Stimulated activated naive CD8-positive, alpha-beta T cell treated with anti-CD3 and anti-CD28 coated beads, Interleukin-15, Interleukin-2, amounts not matched to agents 100 ng/mL and 50 ng/mL, for 24 hours (primary cell): ENCODE measurements around the gene CCDC126.
"Not testable (repeated sequence)": the region's sequence is repeated elsewhere in the genome, so short reads cannot be mapped to it uniquely, and the experiment has no call there.

Experiments
- H3K27ac Mint-ChIP-seq: one replicate; pipeline ENCODE4 v1.8.0; 2021; ENCODE audit warnings: mild to moderate bottlenecking, mixed read lengths
- H3K27me3 Mint-ChIP-seq: one replicate; pipeline ENCODE4 v1.8.0; 2021; ENCODE audit warnings: mixed read lengths
- H3K36me3 Mint-ChIP-seq: one replicate; pipeline ENCODE4 v1.8.0; 2021; ENCODE audit warnings: low read depth, mixed read lengths
- H3K4me1 Mint-ChIP-seq: one replicate; pipeline ENCODE4 v1.8.0; 2021; ENCODE audit warnings: low read depth, mixed read lengths
- H3K4me3 Mint-ChIP-seq: one replicate; pipeline ENCODE4 v1.8.0; 2021; ENCODE audit warnings: mild to moderate bottlenecking, mixed read lengths
- H3K9me3 Mint-ChIP-seq: one replicate; pipeline ENCODE4 v1.8.0; 2021; ENCODE audit warnings: mixed read lengths

CCDC126 gene

DNA sequence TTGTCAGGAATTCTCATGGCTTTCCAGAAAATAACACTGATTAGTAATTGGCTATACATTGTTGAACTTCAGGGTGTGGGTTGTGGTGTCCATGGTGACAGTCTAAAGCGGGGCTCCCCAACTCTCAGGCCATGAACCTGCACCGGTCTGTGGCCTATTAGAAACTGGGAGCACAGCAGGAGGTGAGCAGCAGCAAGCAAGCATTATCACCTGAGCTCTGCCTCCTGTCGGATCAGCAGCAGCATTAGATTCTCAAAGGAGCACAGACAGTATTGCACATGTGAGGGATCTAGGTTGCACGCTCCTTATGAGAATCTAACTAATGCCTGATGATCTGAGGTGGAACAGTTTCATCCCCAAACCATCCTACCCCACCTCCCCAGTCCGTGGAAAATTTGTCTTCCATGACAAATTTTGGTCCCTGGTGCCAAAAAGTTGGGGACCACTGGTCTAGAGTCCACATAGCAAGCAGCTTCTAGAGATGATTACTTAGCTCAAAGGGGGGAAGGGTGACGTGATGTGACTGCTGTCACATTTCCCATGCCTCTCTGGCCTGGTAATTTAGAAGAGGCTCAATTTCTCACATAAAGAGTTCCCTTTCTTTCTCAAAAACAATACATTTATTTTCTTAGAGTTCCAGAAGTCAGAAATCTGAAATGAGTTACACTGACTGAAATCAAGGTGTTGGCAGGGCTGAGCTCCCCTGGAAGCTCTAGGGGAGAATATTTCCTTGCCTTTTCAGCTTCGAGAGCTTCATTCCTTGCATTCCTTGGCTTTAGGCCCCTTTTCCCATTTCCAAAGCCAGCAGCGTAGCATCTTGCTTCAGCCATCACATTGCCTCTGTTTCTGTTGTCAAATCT is 65.2 kb downstream of the CCDC126 start:
- Mint-ChIP-seq H3K27ac (no peak overlapping the region), H3K27me3 (no peaks in the 10 kb centered on the region), H3K4me1 (no peaks in the 10 kb centered on the region), H3K36me3 (no peaks in the 10 kb centered on the region), H3K9me3 (peaks cover 8% of the 10 kb centered on the region), H3K4me3 (no peak overlapping the region)

DNA sequence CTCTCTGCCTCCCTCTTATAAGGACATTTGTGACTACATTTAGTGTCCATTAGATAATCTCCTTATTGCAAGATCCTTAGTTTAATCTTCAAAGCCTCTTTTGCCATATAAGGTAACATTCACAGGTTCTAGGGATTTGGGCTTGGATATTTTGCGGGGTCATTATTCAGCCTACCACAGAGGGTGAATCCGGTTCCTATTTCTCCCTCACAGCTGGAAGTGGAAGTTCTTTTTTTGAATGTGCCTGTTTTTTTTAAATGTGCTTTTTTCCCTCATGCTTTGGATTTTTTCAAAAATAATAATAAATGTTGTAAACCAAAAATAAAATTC is 65.8 kb downstream of the CCDC126 start:
- Mint-ChIP-seq H3K27ac (no peak overlapping the region), H3K36me3 (no peaks in the 10 kb centered on the region), H3K4me3 (no peak overlapping the region), H3K4me1 (no peaks in the 10 kb centered on the region), H3K9me3 (peaks cover 8% of the 10 kb centered on the region), H3K27me3 (no peaks in the 10 kb centered on the region)

DNA sequence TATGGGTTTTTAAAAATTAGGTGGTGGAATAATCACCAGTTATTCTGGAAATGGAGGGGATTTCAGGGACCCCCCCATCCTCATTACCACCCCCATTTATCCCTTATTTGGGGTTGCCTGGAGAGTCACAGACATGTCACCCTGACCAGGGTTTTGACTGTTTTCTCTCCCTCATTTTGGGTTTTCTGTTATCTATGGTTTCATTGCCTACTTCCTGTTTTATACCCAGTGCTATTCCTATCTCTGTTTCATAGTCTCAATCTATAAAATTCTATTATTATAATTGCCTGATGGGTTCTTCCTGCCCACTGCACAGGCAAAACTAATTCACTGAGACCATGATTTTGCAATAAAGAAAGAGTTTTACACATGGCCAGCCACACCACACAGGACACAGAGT is 66.9 kb downstream of the CCDC126 start:
- H3K27me3 Mint-ChIP-seq = no peaks in the 10 kb centered on the region
- no peaks in the 10 kb centered on the region for H3K4me1 Mint-ChIP-seq
- H3K36me3 Mint-ChIP-seq = no peaks in the 10 kb centered on the region
- no peak overlapping the region for H3K4me3 Mint-ChIP-seq
- no peak overlapping the region for H3K27ac Mint-ChIP-seq
- H3K9me3 Mint-ChIP-seq = no peaks in the 10 kb centered on the region

DNA sequence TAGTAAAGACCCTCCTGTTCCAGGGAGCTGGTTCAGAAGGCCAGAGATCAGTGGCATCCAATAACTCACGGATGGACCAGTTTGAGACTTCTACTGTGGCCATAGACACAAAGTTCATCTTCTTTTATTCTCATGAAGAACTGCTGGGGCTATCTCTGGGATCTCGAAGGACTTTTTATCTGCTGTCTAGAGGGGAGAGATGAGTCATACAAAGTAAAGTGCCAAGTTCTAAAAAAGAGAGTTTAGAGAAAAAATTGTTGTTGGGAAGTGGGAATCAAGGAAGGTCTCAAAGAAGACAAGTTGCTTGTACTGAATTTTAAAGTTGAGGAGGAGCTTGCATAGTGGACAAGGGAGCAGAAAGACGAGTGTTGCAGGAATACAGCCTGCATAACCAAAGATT is 74.9 kb downstream of the CCDC126 start:
- Mint-ChIP-seq H3K36me3 (no peaks in the 10 kb centered on the region), H3K4me1 (no peaks in the 10 kb centered on the region), H3K27ac (no peak overlapping the region), H3K9me3 (no peaks in the 10 kb centered on the region), H3K27me3 (peaks cover 5% of the 10 kb centered on the region), H3K4me3 (no peak overlapping the region)

DNA sequence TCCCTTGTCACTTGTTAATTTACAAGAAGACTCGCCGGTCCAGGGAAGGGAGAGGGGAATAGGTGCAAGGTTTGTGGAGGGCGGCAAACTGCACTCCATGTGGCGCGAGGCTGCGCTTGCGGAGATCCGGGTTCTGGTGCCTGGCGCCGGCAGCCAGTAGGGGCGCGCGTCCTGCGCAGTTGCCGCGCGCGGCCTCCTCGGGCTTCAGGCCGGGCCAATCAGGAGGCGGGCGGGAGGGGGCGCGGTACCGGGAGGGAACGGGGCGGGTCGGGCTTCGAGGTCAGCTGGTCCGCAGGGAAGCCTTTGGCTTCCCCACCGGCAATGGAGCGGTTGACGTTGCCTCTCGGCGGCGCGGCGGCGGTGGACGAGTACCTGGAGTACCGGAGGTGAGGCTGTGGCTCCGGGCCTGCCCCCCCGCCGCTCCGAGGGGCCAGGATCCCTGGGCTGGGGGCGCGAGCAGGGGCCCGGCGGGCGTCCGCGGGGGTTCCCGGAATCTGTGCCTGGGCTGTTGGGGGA is 82.8 kb downstream of the CCDC126 start, which contains the start of gene FAM221A:
TSS of gene FAM221A (plus strand) at position 302 of the 516 bp plus-strand sequence. CDS start at position 322, 20 bp downstream.
- Mint-ChIP-seq H3K27me3 (no peaks in the 10 kb centered on the region), H3K27ac (peak within 1 kb of the TSS; percentile 61)

DNA sequence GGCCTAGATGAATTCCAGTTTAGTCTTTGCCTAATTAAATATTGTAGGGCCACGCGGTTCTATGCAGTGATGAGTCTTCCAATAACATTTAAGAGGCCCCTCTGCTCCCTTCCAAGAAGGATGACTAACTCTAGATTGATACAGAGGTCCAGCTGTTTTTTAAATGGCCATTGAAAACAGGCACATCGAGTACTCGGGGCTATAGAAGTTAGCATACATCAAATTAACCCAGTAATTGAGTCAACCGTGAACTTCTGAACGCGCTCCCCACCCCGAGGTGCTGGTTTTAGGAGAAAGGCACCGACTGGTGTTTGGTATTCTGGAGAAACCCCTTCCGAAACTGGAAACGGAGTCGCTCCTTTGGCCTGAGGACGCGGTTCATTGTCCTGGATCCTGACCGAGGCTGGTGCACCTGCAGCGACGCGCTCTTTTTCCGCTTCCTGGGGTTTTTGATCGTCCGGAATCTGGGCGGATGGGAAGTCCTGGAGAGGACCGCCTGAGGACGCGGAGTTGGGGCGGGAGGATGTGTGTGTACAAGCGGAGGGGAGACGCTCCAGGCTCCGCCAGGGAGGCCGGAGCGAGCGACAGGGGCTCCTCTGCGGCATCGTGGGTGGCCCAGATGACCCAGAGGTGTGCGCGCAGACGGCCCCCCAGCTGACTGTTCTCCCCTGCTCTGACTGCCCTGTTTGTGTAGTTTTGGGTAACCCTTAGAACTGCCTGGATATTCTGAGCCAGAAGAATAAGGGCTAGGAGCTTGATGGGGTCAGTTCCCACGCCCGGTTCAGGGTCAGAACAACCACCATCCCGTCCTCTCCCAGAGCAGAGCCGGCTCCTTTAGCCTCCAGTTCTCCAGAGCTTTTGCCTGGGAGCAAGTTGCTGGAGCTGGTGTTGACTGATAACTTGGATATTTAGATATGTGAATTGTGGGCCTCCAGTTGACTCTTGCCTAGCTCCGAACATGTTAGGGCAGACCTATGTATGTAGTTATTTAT is 83.5 kb downstream of the CCDC126 start:
- peak overlapping the region; percentile 31 for H3K27ac Mint-ChIP-seq
- peak overlapping the region; percentile 88 for H3K4me3 Mint-ChIP-seq
- H3K36me3 Mint-ChIP-seq = no peaks in the 10 kb centered on the region
- no peaks in the 10 kb centered on the region for H3K27me3 Mint-ChIP-seq
- H3K9me3 Mint-ChIP-seq = no peaks in the 10 kb centered on the region
- H3K4me1 Mint-ChIP-seq = peaks cover 6% of the 10 kb centered on the region

More for the DNA sequence above, 82.8 kb downstream of the CCDC126 start, which contains the start of gene FAM221A:
- H3K4me3 Mint-ChIP-seq = peak within 1 kb of the TSS; percentile 88
- H3K9me3 Mint-ChIP-seq = no peaks in the 10 kb centered on the region
- H3K4me1 Mint-ChIP-seq = peaks cover 6% of the 10 kb centered on the region
- H3K36me3 Mint-ChIP-seq = no peaks in the 10 kb centered on the region

DNA sequence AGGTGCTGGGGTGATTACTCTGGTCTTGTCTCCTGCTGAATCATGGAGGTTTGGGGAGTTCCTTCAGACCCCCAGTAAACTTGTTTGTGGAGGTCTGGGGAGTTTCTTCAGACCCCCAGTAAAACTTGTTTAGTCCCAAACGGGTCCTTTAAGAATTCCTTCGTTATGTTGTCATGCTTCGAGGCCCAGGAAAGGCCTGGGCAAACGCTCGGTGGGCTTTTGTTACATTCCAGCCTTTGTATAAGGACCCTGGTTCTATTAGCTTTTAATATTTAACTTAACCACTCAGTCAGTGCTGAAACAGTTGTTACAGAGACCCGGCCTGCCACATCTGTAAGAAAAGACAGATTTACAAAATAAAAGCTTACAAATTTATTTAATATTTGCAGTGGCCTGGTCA is 86.9 kb downstream of the CCDC126 start:
- H3K27ac Mint-ChIP-seq, H3K4me1 Mint-ChIP-seq, H3K9me3 Mint-ChIP-seq, H3K36me3 Mint-ChIP-seq, H3K27me3 Mint-ChIP-seq, H3K4me3 Mint-ChIP-seq: not testable (repeated sequence)

DNA sequence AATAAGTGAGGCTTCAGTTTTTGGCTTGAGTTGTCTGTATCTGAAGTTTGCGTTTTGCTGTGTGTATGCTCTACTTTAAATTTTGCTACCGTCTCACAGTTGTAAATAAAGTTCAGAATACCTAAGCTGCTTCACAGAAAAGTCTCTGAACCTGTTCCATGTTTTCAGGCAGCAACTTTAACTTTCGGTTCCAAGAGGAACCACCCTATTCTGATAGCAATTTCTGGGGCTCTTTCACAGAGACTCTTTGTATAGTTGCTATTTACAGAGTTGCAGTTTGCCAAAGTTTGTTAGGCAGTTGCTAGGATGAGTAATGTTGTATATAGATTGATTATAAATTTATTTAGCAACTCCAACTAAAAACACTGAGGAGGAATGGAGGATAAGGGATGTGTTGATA is 88.5 kb downstream of the CCDC126 start:
- Mint-ChIP-seq H3K4me3 (no peak overlapping the region), H3K27ac (no peak overlapping the region), H3K36me3 (peaks cover 15% of the 10 kb centered on the region), H3K4me1 (no peaks in the 10 kb centered on the region), H3K9me3 (no peaks in the 10 kb centered on the region), H3K27me3 (no peaks in the 10 kb centered on the region)

DNA sequence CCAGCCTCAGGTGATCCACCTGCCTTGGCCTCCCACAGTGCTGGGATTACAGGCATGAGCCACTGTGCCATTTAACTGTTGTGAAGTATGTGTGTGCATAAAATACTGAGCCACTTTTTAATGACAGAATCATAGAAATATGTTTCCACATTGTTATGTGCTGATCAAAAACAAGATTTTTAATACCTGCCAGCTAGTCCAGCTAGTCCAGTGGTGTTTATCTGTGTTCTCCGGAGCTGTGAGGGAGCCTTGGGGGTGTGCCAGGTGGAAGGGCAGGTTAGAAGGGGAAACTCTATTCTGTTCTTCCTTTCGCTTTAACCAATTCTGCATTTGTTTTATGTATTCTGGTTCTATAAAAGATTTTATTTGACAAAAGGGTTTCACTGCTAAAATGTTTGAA is 89.8 kb downstream of the CCDC126 start:
- no peaks in the 10 kb centered on the region for H3K4me1 Mint-ChIP-seq
- H3K36me3 Mint-ChIP-seq = peaks cover 17% of the 10 kb centered on the region
- no peak overlapping the region for H3K4me3 Mint-ChIP-seq
- no peaks in the 10 kb centered on the region for H3K9me3 Mint-ChIP-seq
- no peaks in the 10 kb centered on the region for H3K27me3 Mint-ChIP-seq
- H3K27ac Mint-ChIP-seq = no peak overlapping the region

DNA sequence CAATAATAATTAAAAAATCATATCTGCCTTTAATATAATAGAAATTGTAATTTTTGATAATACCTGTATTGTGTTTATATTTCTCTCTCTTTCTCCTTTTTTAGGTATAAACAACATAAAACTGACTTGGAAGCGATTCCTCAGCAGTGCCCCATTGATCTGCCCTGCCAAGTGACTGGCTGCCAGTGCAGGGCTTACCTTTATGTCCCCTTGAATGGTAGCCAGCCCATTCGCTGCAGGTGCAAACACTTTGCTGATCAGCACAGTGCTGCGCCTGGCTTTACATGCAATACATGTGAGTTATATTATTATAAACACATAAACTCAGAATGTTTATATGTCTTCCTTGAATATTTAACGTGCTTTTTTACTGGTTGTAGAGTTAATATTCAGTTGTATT is 92.0 kb downstream of the CCDC126 start:
- H3K36me3 Mint-ChIP-seq = peaks cover 29% of the 10 kb centered on the region
- H3K4me3 Mint-ChIP-seq = no peak overlapping the region
- H3K27me3 Mint-ChIP-seq = no peaks in the 10 kb centered on the region
- no peak overlapping the region for H3K27ac Mint-ChIP-seq
- no peaks in the 10 kb centered on the region for H3K4me1 Mint-ChIP-seq
- no peaks in the 10 kb centered on the region for H3K9me3 Mint-ChIP-seq

DNA sequence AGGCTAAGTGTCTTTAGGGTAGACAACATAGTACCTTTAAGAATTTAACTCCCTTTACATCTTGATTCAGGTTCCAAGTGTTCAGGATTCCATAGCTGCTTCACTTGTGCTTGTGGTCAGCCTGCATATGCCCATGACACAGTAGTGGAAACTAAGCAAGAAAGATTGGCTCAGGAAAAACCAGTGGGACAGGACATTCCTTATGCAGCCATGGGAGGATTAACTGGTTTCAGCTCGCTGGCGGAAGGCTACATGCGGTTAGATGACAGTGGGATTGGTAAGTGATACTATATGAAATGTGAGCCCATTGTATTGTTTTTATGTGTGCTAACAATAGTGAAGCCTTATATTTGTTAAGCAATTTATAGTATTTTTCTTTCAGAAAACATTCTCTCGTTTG is 94.1 kb downstream of the CCDC126 start:
- Mint-ChIP-seq H3K9me3 (no peaks in the 10 kb centered on the region), H3K36me3 (peaks cover 37% of the 10 kb centered on the region), H3K4me3 (no peak overlapping the region), H3K27ac (no peak overlapping the region), H3K4me1 (no peaks in the 10 kb centered on the region), H3K27me3 (no peaks in the 10 kb centered on the region)

DNA sequence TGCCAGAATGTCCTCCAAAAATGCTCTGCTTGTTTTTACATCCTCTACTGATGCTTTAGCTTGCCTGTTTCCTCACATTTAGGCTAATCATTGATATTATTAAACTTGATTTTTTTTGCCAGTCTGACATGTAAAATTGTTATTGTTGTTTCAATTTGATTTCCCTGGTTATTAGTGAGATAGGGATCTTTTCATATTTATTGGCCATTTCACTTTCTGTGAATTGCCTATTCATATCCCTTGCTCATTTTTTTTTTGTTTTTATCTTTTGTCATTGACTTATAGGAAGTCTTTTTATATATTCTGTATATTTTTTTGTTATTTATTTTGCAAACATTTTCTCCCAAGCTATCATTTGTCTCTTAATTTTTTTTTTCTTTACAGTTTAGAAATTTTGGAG is 96.0 kb downstream of the CCDC126 start:
- H3K36me3 Mint-ChIP-seq = peaks cover 37% of the 10 kb centered on the region
- no peaks in the 10 kb centered on the region for H3K4me1 Mint-ChIP-seq
- H3K4me3 Mint-ChIP-seq = no peak overlapping the region
- no peak overlapping the region for H3K27ac Mint-ChIP-seq
- no peaks in the 10 kb centered on the region for H3K9me3 Mint-ChIP-seq
- no peaks in the 10 kb centered on the region for H3K27me3 Mint-ChIP-seq
